GM19328 (cell line): ENCODE results near the gene NDUFB1.

Experiments
- ATAC-seq: cut with Tn5 transposase; IDR thresholded peaks from one replicate; pipeline ENCODE4 v1.9.1; 2021; ENCODE audit warnings: mild to moderate bottlenecking, moderate library complexity; ENCODE audit not compliant: unreplicated experiment

The NDUFB1 gene

DNA sequence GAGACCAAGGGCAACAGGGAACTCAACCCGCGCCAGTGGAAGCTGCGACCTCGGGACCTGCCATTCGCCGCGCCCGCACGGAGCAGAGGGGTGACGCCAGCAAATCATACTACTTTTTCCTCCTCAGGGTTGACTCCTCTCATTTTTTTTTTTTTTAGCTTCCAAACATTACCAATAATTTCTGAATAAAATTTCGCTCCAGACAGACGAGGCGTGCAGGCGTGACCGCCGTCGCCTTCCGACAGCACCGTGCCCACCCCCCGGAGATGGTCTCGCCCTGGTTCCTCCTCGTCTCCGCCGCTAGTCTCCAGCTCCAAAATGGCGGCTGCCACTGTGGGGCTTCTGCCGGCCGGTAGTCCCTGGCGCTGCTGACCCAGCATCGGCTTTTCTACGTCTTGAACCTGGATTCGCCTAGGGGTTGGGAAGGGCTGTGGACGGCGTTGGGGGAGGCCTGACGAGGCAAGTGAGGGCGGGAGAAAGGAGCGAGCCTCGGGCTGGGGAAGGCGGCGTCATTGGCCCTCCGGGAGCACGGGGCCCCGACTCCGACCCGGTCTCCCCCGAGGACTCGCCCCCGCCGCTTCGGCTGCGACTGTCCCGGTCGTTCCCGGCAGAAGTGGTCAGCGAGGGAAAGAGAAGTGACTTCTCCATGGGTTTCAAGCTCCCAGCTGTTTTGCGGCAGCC, at the start of gene NDUFB1, which contains the start of gene CPSF2:
Gene NDUFB1 (minus strand): TSS at position 37 of the 681 bp plus-strand sequence. CDS start 4,069 bp downstream, outside the sequence.
Gene CPSF2 (plus strand): TSS at position 300 of the 681 bp plus-strand sequence. CDS start 9,016 bp downstream, outside the sequence.
- ATAC-seq = peak; percentile 82

DNA sequence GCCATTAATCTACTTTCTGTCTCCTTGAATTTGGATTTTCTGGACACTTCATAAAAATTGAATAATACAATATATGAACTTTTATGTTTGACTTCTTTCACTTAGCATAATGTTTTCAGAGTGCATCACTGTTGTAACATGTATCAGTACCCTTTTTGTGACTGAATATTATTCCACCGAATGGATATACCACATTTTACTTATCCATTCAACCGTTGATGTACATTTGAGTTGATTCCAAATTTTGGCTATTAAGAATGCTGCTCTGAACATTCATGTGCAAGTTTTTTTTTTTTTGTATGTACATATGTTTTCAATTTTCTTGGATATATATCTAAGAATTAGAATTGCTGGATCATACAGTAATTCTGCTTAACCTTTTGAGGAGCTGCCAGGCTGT, 43.5 kb upstream of the NDUFB1 start:
- no peak for ATAC-seq

DNA sequence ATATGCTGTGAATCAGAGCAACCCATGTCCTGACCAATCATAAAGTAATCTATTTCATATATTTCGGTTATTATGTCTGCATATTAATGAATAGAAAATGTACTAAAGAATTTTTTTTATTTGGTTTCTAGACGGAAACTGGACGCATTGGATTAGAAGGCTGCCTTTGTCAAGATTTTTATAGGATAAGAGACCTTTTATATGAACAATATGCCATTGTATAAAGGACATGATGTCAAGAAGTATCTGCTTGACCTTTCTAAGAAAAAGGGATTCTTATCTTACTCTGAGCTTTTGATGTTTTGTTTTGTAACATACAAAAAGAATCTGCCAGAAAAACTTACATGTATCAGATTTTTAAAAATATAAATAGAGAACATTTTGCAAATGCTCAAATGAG, 40.0 kb upstream of the NDUFB1 start:
- no peak for ATAC-seq

DNA sequence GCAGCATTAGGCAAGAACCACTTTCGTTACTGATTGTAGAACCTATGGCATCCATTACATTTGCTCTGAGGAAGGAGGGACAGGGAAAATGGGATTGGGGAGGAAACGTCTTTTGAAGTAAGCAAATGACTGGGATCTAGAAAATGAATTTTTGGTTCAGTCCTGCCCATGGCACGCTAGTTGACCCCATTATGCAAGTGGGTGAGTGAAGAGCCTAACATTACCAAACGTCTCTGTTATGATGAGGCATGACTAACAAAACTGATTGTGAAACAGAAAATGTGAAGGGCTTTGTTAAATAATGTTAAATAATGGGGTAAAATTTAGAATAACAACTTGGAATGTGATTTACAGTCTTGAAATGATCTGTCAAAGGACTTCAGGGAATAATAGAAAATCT, 39.1 kb upstream of the NDUFB1 start:
- no peak for ATAC-seq

DNA sequence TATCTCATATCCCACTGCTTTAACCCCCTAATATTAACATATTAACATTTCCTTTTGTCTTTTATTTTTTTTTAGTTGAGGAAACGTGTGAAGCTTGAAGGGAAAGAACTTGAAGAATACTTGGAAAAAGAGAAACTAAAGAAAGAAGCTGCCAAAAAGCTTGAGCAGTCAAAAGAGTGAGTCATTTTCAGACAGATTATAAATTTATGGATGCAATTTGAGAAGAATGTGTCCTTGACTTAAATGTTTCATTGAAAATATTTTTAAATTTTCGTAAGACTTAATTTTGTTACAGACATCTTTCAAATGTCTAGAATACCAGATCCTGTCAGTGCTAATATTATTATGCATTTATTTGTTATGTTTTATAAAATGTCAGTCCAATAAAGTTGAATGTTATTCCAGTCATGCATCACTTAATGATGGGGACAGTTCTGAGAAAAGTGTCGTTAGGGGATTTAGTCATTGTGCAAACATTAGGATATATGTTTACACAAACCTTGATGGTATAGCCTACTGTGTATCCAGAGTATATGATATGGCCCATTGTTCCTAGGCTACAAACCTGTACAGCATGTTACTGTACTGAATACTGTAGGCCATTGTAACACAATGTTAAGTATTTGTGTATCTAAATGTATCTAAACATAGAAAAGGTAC, 32.9 kb upstream of the NDUFB1 start:
- no peak for ATAC-seq

DNA sequence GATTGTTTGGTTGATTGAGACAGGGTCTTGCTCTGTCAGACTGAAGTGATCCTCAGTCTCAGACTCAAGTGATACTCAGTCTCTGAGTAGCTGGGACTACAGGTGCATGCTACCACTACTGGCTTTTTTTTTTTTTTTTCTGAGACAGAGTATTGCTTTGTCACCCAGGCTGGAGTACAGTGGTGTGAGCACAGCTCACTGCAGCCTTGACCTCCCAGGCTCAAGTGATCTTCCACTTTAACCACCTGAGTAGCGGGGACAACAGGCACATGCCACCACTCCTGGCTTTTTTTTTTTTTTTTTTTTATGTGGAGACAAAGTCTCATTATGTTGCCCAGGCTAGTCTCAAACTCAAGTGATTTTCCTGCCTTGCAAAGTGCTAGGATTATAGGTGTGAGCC, 32.1 kb upstream of the NDUFB1 start:
- ATAC-seq = no peak

DNA sequence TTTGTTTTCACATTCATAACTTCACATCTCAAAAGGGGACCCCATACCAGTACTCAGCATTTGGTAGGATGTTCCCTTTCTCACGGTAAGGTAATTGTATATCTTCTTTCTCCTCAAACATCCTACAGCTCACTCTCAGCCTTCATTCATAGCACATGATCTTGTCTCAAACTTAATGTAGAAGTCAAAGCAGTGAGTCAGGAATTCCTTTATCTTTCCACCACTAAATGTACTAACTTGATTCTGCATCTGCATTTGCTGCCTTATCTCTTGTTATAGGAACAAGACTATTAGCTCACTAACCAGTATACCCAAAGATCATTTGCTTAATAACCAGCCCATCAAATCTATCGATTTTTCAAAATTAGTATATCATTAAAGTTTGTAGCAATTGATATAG, 23.2 kb upstream of the NDUFB1 start:
- ATAC-seq = no peak

DNA sequence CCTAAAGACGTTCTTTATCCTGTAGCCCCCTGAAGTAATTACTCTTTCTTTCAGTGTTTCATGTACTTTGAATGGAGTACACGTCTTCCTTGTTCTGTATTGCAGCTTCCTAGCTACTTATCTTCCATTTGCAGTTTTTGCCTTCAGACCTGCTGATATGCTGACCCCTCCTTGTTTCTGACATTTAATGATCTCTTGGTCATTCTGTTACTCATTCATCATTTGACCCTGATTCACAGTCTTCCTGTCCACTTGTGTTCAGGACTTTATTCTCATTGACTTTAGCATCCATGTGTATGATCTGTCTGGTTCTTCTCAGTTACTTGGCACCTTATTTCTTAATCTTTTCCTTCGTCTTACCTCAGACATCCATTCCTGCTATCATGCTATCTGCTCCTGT, 22.5 kb upstream of the NDUFB1 start:
- ATAC-seq = no peak

DNA sequence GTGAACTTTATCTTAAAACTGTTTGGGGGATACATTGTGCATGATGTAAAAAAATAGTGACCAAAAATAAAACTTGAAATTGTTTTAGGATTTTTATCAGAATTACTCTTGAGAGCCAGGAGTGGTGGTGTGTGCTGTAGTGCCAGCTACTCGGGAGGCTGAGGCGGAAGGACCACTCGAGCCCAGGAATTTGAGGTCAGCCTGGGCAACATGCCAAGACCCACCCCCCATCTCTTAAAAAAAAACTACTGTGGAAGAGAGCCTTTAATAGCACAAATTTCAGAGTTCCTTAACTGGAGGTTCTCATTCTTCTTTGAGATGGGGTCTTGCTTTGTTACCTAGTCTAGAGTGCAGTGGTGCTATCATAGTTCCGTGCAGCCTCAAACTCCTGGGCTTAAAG, 21.8 kb upstream of the NDUFB1 start:
- ATAC-seq = no peak

DNA sequence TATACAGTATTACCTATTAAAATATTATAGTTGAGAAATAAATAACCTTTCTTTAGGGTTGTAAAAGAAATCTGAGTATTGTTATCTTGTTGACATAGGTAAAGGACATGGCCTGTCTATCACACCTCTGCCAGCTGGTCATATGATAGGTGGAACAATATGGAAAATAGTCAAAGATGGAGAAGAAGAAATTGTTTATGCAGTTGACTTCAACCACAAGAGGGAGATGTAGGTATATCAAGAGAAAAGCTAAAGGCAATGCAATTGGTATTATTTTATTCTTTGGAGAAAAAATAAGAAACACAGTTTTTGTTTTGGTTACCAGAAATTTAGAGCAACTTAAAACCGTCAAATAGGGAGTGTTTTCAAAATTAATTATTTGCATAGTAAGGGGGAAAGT, 13.8 kb upstream of the NDUFB1 start:
- no peak for ATAC-seq

DNA sequence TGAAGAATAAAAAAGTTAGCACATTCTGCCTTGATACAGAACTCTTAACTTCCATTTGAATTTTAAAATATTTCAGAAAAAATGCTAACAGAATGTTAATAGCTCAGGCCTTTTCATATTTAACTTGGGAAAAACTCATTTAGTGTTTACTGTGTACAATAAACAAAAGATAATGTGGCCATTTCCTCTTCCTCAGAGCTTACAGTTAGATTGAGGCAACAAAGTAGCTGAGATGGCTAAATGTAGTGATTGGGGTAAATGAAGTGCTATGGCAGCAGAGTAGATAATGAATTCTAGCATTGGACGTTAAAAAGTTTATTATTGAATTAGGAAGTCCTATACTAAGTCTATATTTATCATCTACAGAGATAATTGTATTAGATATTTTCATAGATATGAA, 12.9 kb upstream of the NDUFB1 start:
- no peak for ATAC-seq

DNA sequence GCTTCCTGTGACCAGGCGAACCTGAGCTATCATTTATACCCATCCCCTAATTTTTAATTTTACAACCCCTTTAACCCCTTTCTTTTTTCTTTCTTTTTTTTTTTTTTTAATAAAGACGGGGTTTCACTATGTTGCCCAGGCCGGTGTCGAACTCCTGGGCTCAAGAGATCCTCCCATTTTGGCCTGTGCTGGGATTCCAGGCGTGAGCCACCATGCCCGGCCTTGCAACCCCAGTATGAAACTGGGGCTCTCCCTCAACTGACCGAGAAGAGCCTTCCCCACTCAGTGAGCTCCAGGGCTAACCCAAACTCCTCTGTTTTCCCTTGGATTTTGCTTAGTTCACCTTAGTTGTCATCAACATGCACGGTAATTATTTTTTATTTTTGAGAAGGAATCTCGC, 1.3 kb upstream of the NDUFB1 start:
- ATAC-seq = no peak

DNA sequence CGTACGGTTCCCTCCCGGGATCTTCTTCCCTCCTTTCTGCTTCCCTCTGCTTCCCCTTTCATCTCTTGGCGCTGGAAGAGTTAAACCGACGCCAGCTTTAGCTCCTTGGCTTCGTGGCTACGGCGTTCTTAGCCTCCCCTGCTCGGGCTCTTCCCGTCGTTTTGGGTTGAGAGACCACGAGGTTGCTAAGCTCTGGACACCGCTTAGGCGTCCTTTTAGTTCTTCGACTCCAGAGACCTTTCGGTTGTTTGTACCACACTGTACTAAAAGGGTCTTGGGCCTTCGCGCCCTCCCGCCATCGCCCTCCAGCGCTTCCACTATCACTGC, 808 bp upstream of the NDUFB1 start:
- peak; percentile 11 for ATAC-seq

DNA sequence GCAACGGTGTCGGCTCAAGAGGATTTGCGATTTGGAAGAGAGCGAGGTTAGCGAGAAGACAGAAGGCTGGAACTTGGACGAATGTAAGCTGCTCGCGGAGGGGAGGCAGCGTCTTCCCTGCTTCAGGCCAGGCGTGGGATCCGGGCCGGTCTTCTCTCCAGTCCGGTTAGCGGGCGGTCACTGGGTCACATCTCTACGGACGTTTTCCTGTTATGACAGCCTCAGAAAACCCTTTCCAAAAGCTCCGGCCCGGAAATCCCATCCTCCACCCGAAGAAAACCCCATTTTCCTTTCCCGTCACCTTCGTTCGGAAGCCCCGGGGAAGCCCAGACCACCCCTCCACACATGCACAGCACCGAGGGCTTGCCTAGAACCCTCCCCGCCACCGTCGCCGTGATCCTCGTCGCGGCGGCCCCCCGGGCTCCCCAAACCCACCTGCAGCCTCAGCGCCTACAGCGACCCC, 268 bp downstream of the NDUFB1 start:
- ATAC-seq = no peak

DNA sequence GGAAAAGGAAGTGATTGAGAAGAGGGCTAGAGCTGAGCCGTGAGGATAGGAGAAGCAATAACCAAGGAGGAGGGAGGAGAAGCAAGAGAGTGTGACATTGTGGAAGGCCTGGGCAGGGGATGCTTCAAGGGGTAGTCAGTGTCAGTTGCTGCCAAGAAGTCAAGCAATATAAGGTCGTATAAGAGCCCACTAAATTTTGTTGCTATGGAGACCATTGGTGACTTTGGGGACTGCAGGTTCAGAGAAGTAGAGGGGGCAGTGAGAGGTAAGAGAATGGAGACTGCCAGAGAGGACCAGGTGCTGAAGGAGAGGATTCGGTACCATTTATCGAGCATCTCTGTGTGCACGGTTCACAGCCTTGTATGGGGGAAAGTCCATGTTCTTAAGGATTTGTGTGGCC, 12.0 kb downstream of the NDUFB1 start:
- no peak for ATAC-seq

DNA sequence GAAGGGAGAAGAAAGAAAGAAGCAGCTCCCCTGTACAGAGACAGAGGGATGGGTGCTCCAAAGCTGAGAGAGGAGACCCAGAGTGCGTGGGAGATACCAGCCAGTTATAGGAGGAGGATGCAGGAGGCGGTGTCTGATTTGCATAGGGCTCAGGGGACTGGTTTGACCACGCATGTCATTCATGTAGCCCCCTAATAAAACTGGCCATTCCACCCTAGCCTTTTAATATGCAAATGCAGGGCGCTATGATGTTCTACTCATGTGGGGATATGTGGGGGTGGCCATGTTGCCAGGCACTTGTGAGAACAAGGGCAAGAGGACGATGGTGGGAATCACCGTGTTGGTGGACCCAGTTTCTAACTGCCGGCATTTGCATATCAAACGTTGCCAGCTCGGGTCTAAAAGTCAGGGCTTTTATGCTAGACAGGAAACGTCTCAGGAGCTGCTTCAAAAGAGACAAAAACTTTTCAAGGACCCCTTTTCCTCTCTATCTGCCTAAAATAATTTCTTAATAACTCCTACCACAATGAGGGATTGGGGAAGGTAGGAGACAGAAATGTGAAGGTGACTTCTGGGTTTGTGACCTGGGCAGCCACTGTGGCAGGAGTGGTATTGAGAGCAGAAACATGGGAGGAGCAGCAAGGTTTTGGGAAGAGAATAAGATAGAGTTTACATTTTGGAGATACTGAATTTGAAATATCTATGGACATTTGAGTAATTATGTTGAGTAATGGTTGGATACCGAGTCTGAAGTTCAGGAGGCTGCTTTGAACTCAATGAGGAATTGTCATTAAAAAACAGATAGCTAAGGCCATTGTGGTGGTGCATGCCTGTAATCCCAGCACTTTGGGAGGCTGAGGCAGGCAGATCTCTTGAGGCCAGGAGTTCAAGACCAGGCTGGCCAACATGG, 12.9 kb downstream of the NDUFB1 start:
- ATAC-seq = no peak

DNA sequence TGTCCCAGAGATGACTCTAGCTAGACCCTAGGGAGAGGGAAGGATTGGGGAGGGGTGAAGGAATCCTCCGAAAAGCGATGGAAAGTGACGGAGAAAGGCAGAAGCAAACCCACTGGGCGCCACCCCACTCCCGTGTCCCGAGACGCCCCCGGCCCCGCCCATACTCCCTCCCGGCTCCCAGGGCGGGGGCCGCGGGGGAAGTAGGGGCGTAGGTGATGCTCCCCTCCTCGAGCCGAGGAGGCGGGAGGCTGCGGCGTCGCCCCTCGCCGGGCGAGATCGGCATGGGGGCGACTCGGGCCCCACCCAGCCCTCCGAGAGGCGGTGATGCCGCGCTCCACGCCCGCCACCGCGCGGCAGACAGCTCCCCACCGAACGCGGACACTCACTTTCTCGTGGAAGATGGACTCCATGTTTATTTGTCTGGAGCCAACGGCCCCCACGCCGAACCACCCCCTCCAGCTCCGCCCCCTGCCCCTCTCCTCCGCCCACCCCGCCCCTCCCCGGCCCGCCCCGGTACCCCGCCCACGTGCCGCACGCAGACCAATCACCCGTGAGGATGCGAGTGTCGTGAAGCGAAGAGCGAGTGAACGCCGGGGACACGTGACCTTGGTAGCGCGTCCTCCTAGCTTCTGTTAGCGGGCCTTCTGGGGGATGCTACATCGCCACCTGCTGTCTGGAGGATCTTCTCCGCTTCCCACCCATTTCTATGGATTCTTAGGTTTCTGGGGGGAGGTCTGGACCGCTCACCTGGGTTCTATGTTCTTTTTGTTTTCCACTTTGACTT, 15.2 kb downstream of the NDUFB1 start, which contains the start of gene ATXN3:
Gene ATXN3 (minus strand): TSS at position 440 of the 784 bp plus-strand sequence. CDS start 30 bp downstream, at position 410.
- peak; percentile 76 for ATAC-seq

DNA sequence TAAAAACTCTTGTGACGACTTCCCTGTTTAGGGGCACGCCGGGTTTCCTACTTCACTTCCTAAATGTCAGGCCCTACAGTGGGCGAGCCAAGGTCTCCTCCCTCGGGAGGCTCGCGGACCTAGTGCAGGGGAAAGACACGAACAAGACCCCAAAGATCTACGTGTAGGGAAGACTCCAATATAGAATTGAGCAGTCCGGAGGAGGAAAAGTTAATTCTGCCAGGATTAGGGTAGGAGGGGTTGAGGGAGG, 15.7 kb downstream of the NDUFB1 start:
- peak; percentile 15 for ATAC-seq

DNA sequence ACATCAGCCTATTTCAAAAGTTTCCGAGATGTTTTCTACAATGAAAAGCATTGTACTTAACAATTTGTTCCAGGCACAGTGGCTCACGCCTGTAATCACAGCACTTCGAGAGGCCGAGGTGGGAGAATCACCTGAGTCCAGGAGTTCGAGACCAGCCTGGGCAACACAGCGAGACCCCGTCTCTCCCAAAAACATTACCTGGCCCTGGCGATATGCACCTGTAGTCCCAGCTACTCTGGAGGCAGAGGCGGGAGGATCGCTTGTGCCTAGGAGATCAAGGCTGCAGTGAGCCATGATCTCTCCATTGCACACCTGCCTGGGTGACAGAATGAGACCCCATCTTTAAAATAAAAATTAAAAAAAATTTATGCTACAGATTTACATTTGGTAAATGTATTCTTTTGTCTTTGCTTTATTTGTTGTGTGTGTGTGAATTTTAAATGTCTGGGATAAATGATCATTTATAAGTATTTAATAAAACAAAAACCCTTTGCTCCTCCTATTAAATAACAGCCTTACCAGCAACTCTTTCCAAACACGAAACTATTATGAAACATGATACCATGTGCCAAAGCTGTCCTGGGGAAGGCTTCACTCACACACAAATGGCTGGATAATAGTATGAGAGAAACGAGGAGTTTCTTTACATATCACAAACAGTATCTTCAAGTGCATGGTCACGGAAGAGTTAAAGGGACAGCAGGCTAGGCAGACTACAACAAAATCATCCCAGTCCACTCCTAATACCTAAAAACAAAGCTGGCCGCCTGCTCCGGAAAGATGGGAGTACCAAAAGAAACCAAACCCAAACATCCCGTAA, 16.2 kb downstream of the NDUFB1 start:
- no peak for ATAC-seq

DNA sequence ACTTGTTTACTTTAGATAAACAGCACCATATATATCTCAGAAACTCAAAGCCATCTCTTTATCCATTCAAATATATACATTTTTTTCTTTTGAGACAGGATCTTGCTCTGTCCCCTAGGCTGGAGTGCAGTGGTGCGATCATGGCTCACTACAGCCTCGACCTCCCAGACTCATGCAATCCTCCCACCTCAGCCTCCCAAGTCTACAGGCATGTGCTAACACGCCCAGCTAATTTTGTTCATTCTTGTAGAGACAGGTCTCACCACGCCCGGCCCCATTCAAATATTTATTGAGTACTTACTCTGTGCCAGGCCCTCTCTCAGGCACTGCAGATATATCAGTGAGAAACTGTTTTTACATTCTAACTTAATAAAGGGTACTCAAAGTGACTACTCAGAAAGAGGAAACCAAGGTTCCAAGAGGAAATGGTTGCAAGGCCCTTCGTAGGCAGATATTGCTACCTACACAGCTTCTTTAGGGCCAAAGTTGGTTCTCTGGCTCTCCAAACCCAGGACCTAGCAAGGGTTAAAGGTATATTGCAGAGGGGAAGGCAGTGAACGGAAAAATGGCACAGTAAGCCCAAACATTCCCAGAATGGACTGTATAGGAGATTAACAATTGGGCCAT, 18.0 kb downstream of the NDUFB1 start:
- ATAC-seq = no peak
